Stimulated activated CD4-positive, alpha-beta T cell treated with anti-CD3 and anti-CD28 coated beads, Interleukin-1b, Interleukin-23, amount 100 ng/mL, for 4 hours (primary cell): ENCODE data around the gene MLIP.
"Not testable (repeated sequence)": the region's sequence is repeated elsewhere in the genome, so short reads cannot be mapped to it uniquely, and the experiment has no call there.

ENCODE experiments used
- DNase-seq, 2 donors: peaks; one replicate each; pipeline ENCODE4 v3.0.0-alpha.2; 2020; ENCODE audit warnings: low read depth in 2 of 2

The MLIP gene

GRCh38 chr6:54151861-54152260, 40.6 kb downstream of the MLIP start:
- no peak for DNase-seq

- no peak for DNase-seq
Observed at GRCh38 chr6:54156650-54157250, 45.5 kb downstream of the MLIP start.

DNA sequence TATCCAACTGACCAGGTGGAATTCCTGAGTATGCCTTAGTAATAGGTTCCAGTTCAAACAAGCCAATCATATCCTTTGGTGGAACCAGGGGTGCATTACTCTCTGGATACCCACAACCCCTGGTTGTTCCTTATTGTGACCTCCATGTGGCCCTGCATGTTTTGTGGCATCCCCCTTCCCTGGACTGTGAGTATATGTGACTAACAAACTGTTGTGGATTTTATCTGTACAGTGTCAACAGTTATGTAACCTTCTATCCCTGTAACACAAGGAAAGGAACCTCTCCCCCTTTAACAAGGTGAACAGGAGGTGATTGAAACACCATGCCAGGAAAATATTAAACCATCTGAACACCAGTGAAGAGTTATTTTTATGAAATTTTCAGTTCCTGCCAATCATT, 46.2 kb downstream of the MLIP start:
- no peak for DNase-seq

GRCh38 chr6:54173089-54173488, 61.8 kb downstream of the MLIP start:
- DNase-seq, result no peak

- no peak for DNase-seq
Observed at GRCh38 chr6:54179152-54179551, 67.9 kb downstream of the MLIP start.

GRCh38 chr6:54183616-54184015, 72.4 kb downstream of the MLIP start:
- no peak for DNase-seq

GRCh38 chr6:54185885-54186284, 74.6 kb downstream of the MLIP start:
- DNase-seq, result no peak

DNA sequence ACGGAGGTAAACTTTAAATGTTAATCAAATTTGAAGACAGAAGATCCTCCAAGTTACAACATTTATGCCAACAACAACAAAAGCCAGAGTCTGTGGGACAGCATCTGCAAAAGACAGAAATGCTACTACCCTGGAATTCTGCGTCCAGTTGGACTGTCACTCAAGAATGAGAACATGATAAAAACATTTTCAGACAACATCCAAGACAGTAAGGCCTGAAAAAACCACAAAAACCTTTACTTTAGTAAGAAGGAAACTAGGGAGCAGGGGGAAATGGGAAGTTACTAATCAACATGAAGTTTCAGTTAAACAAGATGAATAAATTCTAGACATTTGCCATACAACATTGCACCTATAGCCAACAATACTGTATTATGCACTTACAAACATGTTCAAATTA, 77.6 kb downstream of the MLIP start:
- no peak for DNase-seq

DNA sequence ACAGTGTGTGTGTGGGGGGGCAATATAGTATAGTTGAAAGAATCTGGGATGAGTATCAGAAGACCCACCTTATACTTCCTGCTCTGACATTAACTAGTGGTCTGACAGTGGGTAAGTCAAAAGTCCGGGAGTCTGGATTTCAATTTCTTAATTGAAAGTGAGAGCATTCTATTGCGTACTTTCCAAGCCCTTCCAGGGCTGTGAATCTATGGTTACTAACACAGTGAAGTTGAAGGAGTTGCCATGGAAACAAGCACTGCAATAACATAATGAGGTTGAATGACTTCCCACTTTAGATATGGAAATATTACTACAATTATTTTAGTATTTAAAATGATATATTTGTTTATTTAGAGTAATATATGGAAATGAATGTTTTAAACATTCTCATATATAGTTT, 80.2 kb downstream of the MLIP start:
- DNase-seq, result no peak

- no peak for DNase-seq
Observed at GRCh38 chr6:54192993-54193392, 81.8 kb downstream of the MLIP start.

DNA sequence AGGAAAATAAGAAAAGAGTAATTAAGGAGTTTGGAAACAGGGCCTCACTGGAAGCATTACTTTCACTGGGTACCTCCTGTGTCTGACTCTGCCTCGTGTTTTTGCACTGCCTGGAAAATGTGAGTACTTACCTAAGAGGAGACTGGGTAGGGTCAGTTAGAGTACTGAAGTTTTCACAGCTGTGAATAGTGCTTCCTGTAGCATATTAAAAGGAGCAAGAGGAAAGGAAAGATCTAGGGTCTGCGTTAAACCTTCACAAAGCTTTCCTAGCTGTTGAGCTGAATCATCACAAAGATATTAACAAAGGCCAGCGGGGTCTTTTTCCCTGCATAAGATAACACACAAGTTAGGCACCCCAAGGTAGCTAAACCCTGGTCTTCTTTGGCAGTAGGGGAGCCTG, 82.3 kb downstream of the MLIP start:
- no peak for DNase-seq

- DNase-seq, result no peak
Observed at GRCh38 chr6:54194067-54194466, 82.8 kb downstream of the MLIP start.

GRCh38 chr6:54195637-54196036, 84.4 kb downstream of the MLIP start:
- no peak for DNase-seq

DNA sequence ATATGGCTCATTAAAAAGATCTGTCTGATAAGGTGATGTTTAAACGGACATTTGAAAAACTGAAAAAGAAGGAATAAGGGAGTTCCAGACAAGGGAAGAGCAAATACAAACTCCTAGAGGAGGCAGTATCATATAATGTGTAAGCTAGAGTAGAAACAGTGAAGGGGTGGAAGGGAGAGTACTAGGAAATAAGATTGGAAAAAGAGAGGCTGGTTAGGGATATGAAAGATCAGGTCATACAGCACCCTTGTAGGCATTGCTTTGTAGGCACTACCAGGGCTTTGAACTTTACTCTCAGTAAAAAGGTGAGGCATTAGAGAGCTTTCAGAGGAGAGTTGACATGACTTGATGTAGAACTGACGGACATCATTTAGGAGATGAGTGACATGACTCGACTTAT, 85.7 kb downstream of the MLIP start:
- no peak for DNase-seq

GRCh38 chr6:54198134-54198533, 86.9 kb downstream of the MLIP start:
- no peak for DNase-seq

DNA sequence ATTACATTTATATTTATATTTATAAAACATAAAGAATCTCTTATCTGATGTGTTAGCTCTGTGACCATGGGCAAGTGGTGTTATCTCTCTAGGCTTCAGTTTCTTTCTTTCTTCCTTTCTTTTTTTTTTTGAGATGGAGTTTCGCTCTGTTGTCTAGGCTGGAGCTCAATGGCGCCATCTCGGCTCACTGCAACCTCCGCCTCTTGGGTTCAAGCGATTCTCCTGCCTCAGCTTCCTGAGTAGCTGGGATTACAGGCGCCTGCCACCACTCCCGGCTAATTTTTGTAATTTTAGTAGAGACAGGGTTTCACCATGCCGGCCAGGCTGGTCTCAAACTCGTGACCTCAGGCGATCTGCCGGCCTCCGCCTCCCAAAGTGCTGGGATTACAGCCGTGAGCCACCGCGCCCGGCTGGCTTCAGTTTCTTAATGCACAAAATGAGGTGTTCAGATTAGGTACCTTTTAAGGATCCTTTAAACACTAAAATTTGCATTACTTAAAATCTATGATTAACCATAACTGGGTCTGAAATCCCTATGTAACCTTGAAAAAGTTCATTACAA, 92.3 kb downstream of the MLIP start:
- not testable (repeated sequence) for DNase-seq

- no peak for DNase-seq
Observed at GRCh38 chr6:54204921-54205591, 93.8 kb downstream of the MLIP start.

GRCh38 chr6:54206510-54206909, 95.3 kb downstream of the MLIP start:
- no peak for DNase-seq

GRCh38 chr6:54209983-54210382, 98.7 kb downstream of the MLIP start:
- not testable (repeated sequence) for DNase-seq

GRCh38 chr6:54214286-54214685, 103.0 kb downstream of the MLIP start:
- DNase-seq, result no peak

DNA sequence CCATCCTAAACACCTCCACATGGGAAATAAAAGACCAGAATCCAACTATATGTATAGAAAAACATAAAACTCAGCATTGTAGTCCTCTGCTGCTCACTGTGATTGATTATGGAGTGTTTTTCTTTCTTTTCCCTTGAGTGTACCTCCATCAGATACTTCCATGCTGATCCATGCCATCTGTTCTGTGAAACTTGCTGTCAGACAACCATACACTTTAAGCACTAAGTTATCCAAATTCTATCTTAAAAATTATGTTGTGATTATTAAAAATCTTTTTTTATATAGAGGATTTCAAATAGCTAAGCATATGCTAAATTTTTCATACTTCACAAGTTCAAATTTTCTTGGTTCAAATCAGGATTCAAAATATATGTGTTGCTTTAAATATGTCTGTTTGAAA, 105.1 kb downstream of the MLIP start:
- no peak for DNase-seq

DNA sequence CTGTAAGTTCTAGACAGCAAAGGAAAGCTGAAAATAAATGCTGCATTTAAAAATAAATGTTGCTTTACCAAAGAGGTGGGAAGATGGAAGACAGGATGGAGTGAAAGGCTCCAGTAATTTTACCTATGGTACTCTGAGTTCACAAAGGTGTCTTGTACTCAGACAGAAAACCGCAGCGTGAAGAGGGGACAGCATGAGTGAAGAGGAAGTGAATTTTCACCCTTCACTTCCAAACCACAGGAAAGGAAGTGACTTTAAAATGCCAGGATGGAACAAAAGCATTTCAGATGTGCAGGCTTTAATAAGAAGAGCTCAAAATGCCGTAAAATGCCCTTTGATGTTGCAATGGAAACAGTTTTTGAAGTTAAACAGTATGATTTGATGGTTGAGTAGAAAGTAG, 105.8 kb downstream of the MLIP start:
- DNase-seq, result no peak

DNA sequence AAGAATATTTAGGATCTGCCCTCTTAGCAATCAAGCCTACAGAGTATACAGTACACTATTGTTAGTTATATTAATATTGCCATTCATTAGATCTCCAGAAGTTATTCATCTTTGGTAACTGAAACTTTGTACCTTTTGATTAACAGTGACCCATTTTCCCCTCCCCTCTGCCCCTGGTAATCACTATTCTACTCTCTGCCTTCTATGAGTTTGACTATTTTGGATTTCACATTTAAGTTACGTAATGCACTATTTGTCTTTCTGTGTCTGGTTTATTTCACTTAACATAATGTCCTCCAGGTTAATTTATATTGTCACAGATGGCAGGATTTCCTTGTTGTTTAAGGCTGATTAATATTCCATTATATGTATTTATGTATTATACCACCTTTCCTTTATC, 111.0 kb downstream of the MLIP start:
- no peak for DNase-seq

GRCh38 chr6:54232703-54233102, 121.5 kb downstream of the MLIP start:
- DNase-seq, result no peak
